Activated CD8-positive, alpha-beta memory T cell treated with anti-CD3 and anti-CD28 coated beads, Interleukin-2, amount 50 U/mL, for 24 hours (primary cell): ENCODE results near the gene PGGHG.
"Not testable (repeated sequence)": the region's sequence is repeated elsewhere in the genome, so short reads cannot be mapped to it uniquely, and the experiment has no call there.

Experiments used
- DNase-seq: peaks from one replicate; pipeline ENCODE4 v3.0.0-alpha.2; 2020; ENCODE audit errors: extremely low read depth

The PGGHG gene

GRCh38 chr11:297586-298405 is 8.9 kb downstream of the PGGHG start:
- DNase-seq, result no peak

- DNase-seq, result no peak
These were observed 9.6 kb downstream of the PGGHG start for GRCh38 chr11:298406-299065.

GRCh38 chr11:299081-299891 is 10.4 kb downstream of the PGGHG start, which contains the start of gene IFITM5:
Gene IFITM5, minus strand, starts transcription at chr11:299526. Its CDS starts 36 bp downstream, at chr11:299490.
- DNase-seq, result no peak

GRCh38 chr11:299951-300735 is 11.2 kb downstream of the PGGHG start:
- no peak for DNase-seq

- no peak for DNase-seq
These were observed 14.4 kb downstream of the PGGHG start for GRCh38 chr11:303363-303762.

GRCh38 chr11:304061-304506 is 15.2 kb downstream of the PGGHG start:
- DNase-seq, result no peak

- DNase-seq, result no peak
These were observed 16.3 kb downstream of the PGGHG start for GRCh38 chr11:304915-305843.

- DNase-seq, result no peak
These were observed 16.9 kb downstream of the PGGHG start for GRCh38 chr11:305844-306211.

- DNase-seq, result no peak
These were observed 17.9 kb downstream of the PGGHG start for GRCh38 chr11:306645-307371.

GRCh38 chr11:307766-308708 is 19.1 kb downstream of the PGGHG start, which contains the start of gene IFITM2:
Gene IFITM2, plus strand, starts transcription at chr11:307816. Its CDS starts 377 bp downstream, at chr11:308193.
- DNase-seq, result not testable (repeated sequence)

GRCh38 chr11:308740-309665 is 20.1 kb downstream of the PGGHG start:
- DNase-seq, result not testable (repeated sequence)

GRCh38 chr11:309979-310572 is 21.1 kb downstream of the PGGHG start:
- DNase-seq, result not testable (repeated sequence)

- not testable (repeated sequence) for DNase-seq
These were observed 22.3 kb downstream of the PGGHG start for GRCh38 chr11:311013-311748.

- DNase-seq, result no peak
These were observed 23.3 kb downstream of the PGGHG start for GRCh38 chr11:312092-312816.

- DNase-seq, result no peak
These were observed 24.4 kb downstream of the PGGHG start for GRCh38 chr11:313304-313786.
